ENCODE results near the gene RGS9BP.
"Not testable (repeated sequence)": the region's sequence is repeated elsewhere in the genome, so short reads cannot be mapped to it uniquely, and the experiment has no call there.

Gene RGS9BP

GRCh38 chr19:32675720-32676185, at the start of gene RGS9BP:
Gene RGS9BP, plus strand, starts transcription at chr19:32675848. Its CDS starts 416 bp downstream, at chr19:32676264.
- peak; percentile 24 for DNase-seq

GRCh38 chr19:32626969-32627368, 48.7 kb upstream of the RGS9BP start:
- DNase-seq: no peak

- DNase-seq: no peak
These were observed 47.9 kb upstream of the RGS9BP start for GRCh38 chr19:32627714-32628270.

- DNase-seq: no peak
These were observed 45.3 kb upstream of the RGS9BP start for GRCh38 chr19:32630338-32630737.

GRCh38 chr19:32631381-32631780, 44.3 kb upstream of the RGS9BP start:
- DNase-seq: no peak

GRCh38 chr19:32637480-32637879, 38.2 kb upstream of the RGS9BP start:
- no peak for DNase-seq

GRCh38 chr19:32638625-32639024, 37.0 kb upstream of the RGS9BP start:
- DNase-seq: no peak

- DNase-seq: no peak
These were observed 32.9 kb upstream of the RGS9BP start for GRCh38 chr19:32642771-32643170.

- no peak for DNase-seq
These were observed 29.1 kb upstream of the RGS9BP start for GRCh38 chr19:32646556-32646955.

GRCh38 chr19:32647361-32647760, 28.3 kb upstream of the RGS9BP start:
- no peak for DNase-seq

- no peak for DNase-seq
These were observed 25.9 kb upstream of the RGS9BP start for GRCh38 chr19:32649751-32650150.

- DNase-seq: no peak
These were observed 25.0 kb upstream of the RGS9BP start for GRCh38 chr19:32650671-32651070.

GRCh38 chr19:32651729-32652140, 23.9 kb upstream of the RGS9BP start:
- DNase-seq: no peak

- DNase-seq: not testable (repeated sequence)
These were observed 23.3 kb upstream of the RGS9BP start for GRCh38 chr19:32652331-32652730.

- DNase-seq: no peak
These were observed 22.6 kb upstream of the RGS9BP start for GRCh38 chr19:32652894-32653598.

GRCh38 chr19:32653599-32653915, 22.1 kb upstream of the RGS9BP start:
- DNase-seq: no peak

GRCh38 chr19:32656379-32656778, 19.3 kb upstream of the RGS9BP start:
- DNase-seq: not testable (repeated sequence)

GRCh38 chr19:32658075-32658474, 17.6 kb upstream of the RGS9BP start:
- no peak for DNase-seq

GRCh38 chr19:32658527-32658926, 17.1 kb upstream of the RGS9BP start:
- no peak for DNase-seq

- no peak for DNase-seq
These were observed 14.3 kb upstream of the RGS9BP start for GRCh38 chr19:32661318-32661717.

- no peak for DNase-seq
These were observed 13.5 kb upstream of the RGS9BP start for GRCh38 chr19:32662186-32662585.

GRCh38 chr19:32666084-32666483, 9.6 kb upstream of the RGS9BP start:
- DNase-seq: no peak

- no peak for DNase-seq
These were observed 6.3 kb upstream of the RGS9BP start for GRCh38 chr19:32669310-32669709.

GRCh38 chr19:32671883-32672593, 3.6 kb upstream of the RGS9BP start:
- DNase-seq: no peak

Measured in NCI-H748 treated with DMSO at 0.1 percent for 48 hours (cell line).